Measurements from ENCODE around the gene PIH1D2.

DNA sequence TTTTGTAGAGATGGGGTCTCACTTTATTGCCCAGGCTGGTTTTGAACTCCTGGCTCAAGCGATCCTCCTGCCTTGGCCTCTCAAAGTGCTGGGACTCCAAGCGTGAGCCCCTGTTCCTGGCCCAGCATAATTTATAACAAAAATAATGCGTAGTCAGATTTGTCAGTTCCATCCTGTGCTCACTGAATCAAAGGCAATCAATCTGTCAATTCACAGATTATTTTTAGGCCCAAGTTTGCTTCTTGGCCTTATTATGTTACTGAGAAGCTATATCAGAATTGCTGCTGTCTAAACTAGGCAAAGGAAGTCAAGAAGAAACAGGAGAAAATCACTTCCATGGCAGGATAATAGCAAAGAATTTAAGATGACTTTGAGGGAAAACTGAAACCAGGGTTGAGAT is 39.9 kb downstream of the PIH1D2 start:
- TF ChIP-seq POLR2AphosphoS5 (IDR thresholded peaks at IDR 0.05; ENCODE audit: low read depth, low read length): no peak
- no peak for TF ChIP-seq POLR2A (IDR thresholded peaks at IDR 0.05; ENCODE audit: low read depth, low read length)
- no peak for TF ChIP-seq TAF1 (IDR thresholded peaks at IDR 0.05; ENCODE audit: borderline replicate concordance, low read depth, low read length)
